Head of caudate nucleus (tissue), 42 donors: ENCODE data around the gene PRRG2.
A peak's percentile ranks its signal among the peaks of the same experiment; 100 is the strongest.

Source experiments
- DNase-seq, 42 donors: peaks; one replicate each; pipeline versions ENCODE4 v3.0.0 to v3.0.0-alpha.2; 2020 to 2021; ENCODE audit warnings: mixed read lengths in 7 of 42
- intact Hi-C: fragments of 100-400 bp; cut with DNase I; formaldehyde crosslinking; loops from one replicate; pipeline ENCODE4 v1.15.0; 2022

The PRRG2 gene

GRCh38 chr19:49581007-49581508 is at the start of gene PRRG2:
Gene PRRG2, plus strand, starts transcription at chr19:49581316. Its CDS starts 1,904 bp downstream, at chr19:49583220.
- DNase-seq = no peak
- intact Hi-C loops = no loop called here

DNA sequence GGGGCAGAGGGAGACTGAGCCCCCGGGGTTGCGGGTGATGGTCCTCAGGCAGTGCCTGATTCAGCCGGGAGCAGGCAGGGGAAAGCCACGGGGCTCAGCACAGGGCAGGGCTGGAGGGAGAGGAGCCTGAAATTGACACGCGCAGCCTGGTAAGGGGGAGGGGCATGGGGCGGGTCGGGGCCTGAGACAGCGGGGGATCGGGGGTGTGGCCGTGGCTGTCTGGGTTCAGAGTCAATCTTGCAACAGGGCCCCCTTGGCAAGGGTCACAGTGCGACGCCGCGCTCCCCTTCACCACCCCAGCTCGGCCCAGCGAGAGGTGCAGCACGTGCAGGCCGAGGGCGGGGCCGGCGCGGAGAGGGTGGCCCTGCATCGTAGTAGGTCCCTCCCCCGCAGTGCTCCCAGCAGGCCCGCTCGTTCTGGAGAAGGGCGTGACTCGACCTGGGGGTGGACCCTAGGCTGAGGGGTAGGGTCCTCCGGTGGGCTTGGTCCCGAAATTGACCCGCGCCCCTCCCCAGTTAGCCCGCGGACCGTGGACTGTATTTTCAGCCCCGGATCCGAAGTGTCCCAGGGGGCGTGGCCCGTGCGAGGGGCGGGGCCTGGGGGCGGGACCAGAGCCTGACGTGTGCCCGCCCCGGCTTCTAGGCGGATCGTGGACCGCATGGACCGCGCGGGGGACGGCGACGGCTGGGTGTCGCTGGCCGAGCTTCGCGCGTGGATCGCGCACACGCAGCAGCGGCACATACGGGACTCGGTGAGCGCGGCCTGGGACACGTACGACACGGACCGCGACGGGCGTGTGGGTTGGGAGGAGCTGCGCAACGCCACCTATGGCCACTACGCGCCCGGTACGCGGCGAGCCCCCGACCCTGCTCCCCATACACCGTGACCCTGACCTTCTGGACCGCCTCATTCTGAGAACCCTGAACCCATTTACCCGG is 47.3 kb upstream of the PRRG2 start:
- intact Hi-C loops = no loop called here
- DNase-seq = peak; percentile 37 to 87 (median 74)

DNA sequence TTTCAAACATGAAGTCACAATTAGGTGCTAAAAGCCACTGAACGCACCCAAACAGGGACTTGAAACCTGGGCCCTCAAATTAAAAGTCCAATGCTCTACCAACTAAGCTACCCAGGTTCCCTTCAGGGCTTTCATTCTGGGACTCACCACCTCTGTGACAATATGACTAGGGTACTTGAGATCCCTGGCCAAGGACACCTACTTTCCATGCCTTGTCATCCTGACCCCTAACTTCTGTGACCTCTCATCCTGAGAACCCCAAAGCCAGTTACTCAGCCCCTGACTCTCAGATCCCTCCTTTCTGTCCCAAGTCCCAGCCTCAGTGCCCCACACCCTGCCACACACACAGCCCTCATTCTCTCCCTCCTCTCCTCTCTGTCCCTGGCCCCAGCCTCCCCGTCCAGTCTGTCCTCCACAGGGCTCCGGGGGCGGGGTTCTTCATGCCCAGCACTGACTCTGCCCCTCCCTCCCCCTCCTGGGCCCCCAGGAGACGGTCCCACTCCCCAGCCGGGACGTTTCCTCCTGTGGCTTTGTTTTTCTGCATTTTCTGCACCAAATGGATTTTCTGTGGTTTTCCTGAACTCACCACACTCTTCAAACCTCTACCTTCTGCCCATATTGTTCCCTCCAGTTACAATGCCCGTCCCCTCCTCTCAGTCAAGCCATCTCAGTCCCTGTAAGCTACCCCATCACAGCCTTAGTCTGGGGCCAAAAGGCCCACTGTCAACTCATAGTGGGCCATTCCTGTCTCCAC is 46.3 kb upstream of the PRRG2 start:
- intact Hi-C loops = no loop called here
- DNase-seq = no peak

GRCh38 chr19:49536921-49537462 is 44.1 kb upstream of the PRRG2 start:
- intact Hi-C loops = no loop called here
- no peak for DNase-seq

GRCh38 chr19:49538643-49539042 is 42.5 kb upstream of the PRRG2 start:
- no peak for DNase-seq
- intact Hi-C loops = no loop called here

GRCh38 chr19:49539192-49539952 is 41.7 kb upstream of the PRRG2 start:
- intact Hi-C loops = no loop called here
- DNase-seq = no peak

- DNase-seq = no peak
- intact Hi-C loops = no loop called here
Observed at GRCh38 chr19:49541914-49542313, 39.2 kb upstream of the PRRG2 start.

GRCh38 chr19:49542446-49542845 is 38.7 kb upstream of the PRRG2 start:
- no peak for DNase-seq
- intact Hi-C loops = no loop called here

DNA sequence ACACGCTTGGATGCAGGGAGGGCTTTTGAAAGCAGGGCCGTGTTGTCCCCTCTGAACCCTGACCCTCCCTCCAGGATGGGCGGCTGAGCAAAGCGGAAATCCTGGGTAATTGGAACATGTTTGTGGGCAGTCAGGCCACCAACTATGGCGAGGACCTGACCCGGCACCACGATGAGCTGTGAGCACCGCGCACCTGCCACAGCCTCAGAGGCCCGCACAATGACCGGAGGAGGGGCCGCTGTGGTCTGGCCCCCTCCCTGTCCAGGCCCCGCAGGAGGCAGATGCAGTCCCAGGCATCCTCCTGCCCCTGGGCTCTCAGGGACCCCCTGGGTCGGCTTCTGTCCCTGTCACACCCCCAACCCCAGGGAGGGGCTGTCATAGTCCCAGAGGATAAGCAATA is 38.1 kb upstream of the PRRG2 start:
- no peak for DNase-seq
- intact Hi-C loops = no loop called here

DNA sequence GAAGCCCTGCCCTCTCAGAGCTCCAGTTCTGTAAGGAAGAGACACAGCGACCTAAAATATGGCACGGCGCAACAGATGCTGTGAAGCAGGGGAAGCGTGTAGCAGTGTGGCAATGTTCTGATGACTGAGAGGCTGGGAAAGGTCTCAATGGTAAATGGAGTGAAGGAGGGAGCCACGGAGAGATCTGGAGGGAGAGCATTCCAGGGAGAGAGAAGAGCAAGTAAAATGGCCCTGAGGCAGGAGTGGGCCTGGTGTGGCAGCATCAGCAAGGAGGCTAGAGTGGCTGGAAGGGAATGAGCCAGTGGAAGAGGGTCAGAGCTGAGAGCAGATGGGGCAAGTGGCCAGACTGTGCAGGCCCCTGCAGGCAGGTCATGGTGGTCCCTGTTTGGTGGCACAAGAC is 37.0 kb upstream of the PRRG2 start:
- DNase-seq = no peak
- intact Hi-C loops = no loop called here

DNA sequence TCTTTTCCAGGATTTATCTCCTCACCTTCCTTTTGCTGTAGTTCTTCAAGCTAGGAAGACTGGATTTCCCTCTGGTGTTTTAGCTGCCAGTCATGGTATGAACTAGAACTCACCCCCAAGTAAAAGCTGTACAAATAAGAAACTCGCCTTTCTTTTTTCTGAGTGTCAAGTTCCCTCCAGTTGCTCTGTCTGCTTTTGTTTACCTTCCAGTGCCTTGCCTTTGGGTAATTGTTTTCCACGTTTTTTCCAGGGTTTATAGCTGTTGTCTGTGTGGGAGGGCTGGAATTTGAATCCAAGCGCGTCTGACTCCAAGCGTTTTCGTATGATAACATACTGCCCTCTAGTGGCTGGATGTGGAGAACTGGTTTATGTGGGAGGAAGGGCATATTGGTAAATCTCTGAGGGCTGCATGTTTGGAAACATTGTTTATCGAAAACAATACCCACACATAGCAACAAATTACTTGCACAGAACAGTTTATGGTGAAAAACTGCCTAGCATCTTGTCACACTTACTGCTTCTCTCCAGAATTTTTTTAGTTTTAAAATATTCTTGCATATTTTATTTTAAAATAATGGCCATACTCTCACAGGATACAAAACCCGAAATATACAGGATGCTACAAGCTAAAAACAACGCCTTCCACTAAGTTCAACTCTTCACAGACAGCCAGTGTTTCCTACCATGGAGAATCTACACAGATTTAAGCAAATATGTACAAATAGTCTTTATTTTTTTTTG is 34.1 kb upstream of the PRRG2 start:
- peak in 39 of 42 donors; percentile 33 to 92 (median 74) for DNase-seq
- intact Hi-C loops = loop anchor here (2.0 kb wide), 1 partner anchor 72 kb away; the partner anchor contains the start of gene FLT3LG

DNA sequence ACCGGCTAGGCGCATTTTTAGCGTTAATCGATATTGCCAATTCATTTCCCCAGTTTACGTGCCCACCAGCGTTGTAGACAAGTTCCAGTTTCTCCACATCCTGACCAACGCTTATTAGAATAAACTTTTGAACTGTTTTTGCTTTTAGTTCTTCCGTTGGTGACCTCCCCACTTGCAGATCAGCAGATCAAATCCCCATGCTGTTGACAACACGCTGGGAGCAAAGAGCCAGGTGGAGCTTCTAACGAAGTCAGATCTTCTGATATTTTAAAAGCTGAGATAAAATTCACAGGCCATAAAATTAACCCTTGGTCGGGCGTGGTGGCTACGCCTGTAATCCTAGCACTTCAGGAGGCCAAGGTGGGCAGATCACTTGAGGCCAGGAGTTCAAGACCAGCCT is 32.1 kb upstream of the PRRG2 start:
- DNase-seq = no peak
- intact Hi-C loops = no loop called here

DNA sequence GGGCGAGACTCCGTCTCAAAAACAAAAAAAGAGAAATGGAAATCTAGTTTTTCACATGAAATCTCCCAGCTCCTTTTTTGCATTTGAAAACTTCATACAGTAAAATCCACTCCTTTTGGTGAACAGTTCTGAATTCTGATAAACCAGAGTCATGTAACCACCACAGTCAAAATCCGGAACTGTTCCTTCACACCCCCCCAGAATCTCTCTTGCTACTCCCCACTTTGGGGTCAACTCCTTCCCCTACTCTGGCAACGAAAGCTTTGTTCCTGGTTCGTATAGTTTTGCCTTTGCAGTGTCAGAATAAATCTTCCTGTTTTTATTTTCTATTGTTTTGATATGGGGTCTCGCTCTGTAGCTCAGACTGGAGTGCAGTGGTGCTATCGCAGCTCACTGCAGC is 29.6 kb upstream of the PRRG2 start:
- DNase-seq = no peak
- intact Hi-C loops = no loop called here

- intact Hi-C loops = no loop called here
- DNase-seq = no peak
Observed at GRCh38 chr19:49552749-49553148, 28.4 kb upstream of the PRRG2 start.

- no peak for DNase-seq
- intact Hi-C loops = no loop called here
Observed at GRCh38 chr19:49553451-49554271, 27.5 kb upstream of the PRRG2 start.

- no peak for DNase-seq
- intact Hi-C loops = no loop called here
Observed at GRCh38 chr19:49554701-49555181, 26.4 kb upstream of the PRRG2 start.
